GM18868 (cell line): ENCODE data around the gene C10orf62.
"Not testable (repeated sequence)": the region's sequence is repeated elsewhere in the genome, so short reads cannot be mapped to it uniquely, and the experiment has no call there.

ENCODE experiments used
- ATAC-seq: cut with Tn5 transposase; IDR thresholded peaks from one replicate; pipeline ENCODE4 v1.9.1; 2021; ENCODE audit warnings: mild to moderate bottlenecking, moderate library complexity; ENCODE audit not compliant: unreplicated experiment

Gene C10orf62

GRCh38 chr10:97627731-97628130 lies 38.2 kb downstream of the C10orf62 start:
- ATAC-seq = no peak

DNA sequence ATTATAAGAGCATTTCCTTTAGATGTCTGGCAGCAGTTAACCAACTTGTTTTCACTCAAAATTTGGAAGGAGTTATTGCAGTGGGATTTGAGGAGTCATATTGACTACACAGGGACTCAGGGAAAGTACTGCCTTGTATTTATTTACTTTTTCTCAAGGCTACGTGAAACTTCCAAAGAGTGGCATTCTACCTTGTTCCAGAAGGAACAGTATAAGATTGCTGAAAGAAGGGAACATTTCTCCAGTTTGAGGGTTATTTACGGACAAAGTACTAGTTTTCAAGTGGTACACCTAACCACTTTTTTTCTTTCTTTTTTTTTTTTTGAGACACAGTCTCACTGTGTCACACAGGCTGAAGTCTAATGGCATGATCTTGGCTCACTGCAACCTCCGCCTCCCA lies 38.7 kb downstream of the C10orf62 start:
- no peak for ATAC-seq

- no peak for ATAC-seq
Observed at GRCh38 chr10:97629289-97629688, 39.8 kb downstream of the C10orf62 start.

GRCh38 chr10:97631098-97631497 lies 41.6 kb downstream of the C10orf62 start:
- ATAC-seq = no peak

- peak; percentile 100 for ATAC-seq
Observed at GRCh38 chr10:97632949-97633884, 43.7 kb downstream of the C10orf62 start, which contains the start of gene MORN4. TSS of gene MORN4 (minus strand) at chr10:97633500. CDS start at chr10:97619653, 13,847 bp downstream.

DNA sequence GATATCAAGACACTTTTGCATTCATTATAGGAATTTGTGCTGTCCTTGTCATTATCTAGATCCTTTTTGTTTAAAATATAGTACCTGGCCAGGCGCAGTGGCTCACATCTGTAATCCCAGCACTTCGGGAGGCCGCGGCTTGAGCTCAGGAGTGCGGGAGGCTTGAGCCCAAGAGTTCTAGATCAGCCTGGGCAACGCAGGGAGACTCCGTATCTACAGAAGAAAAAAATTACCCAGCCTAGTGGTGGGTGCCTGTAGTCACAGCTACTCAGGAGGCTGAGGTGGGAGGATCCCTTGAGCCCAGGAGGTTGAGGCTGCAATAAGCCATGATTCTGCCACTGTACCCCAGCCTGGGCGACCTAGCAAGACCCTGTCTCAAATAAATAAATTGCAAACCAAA lies 44.4 kb downstream of the C10orf62 start:
- ATAC-seq = no peak

- no peak for ATAC-seq
Observed at GRCh38 chr10:97635577-97635976, 46.1 kb downstream of the C10orf62 start.

- ATAC-seq = not testable (repeated sequence)
Observed at GRCh38 chr10:97639090-97639489, 49.6 kb downstream of the C10orf62 start.

DNA sequence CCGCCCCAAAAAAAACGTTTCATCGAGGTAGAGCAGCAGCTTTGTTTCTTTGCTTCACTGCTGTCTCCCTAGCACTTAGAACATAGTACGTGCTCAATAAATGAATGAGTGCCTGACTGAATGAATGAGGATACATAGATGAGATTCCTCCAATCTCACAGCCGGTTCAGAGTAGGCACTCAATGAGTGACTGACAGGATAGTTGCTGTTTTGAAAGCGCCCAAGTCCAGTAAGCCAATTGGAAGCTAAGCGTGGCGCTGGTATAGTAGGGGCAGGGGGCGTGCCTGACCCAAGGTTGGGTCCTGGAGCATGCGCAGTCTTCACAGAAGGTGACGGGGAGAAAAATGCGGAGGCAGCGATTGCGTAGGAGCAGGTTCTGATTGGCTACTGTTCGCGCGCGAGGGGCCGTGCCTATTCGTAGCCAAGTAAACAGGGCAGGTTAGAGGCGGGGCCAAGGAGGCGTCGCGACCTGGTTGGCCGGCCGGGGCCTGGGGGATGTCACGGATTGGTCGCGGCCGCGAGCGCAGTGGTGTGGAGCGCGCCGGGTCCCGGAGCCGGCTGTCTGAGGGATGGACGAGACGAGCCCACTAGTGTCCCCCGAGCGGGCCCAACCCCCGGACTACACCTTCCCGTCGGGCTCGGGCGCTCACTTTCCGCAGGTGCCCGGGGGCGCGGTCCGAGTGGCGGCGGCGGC lies 50.8 kb downstream of the C10orf62 start, which contains the start of gene PI4K2A:
TSS of gene PI4K2A (plus strand) at position 498 of the 694 bp plus-strand sequence. CDS start at position 570, 72 bp downstream.
- ATAC-seq = peak; percentile 98
